ACHN (cell line): Measurements from ENCODE around the gene ZNF438.
"Not testable (repeated sequence)": the region's sequence is repeated elsewhere in the genome, so short reads cannot be mapped to it uniquely, and the experiment has no call there.

ENCODE experiments used
- DNase-seq: peaks from one replicate; pipeline ENCODE4 v3.0.0-alpha.2; 2015
- in situ Hi-C: cut with HindIII; loops from 2 replicates; pipeline ENCODE4 v1.10.0; 2017; ENCODE audit warnings: low sequenced_read_pairs, low pct_ligation_motif_present, low pct_unique_long_range_greater_than_20kb

ZNF438 gene

DNA sequence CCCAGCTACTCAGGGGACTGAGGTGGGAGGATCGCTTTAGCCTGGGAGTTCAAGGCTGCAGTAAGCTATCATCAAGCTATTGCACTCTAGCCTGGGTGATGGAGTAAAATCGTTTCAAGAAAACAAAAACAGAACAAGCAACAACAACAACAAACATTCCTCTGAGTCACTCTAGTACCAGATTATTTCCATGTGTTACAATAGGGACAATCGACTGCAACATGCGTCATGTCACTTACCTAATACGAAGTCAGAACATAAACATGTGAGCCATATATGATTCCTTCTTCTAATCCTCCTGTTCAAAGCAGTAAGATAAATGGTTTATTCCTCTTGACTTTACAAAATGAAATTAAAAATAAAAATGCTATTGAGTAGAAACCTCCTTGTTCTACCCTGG, 57.3 kb downstream of the ZNF438 start:
- in situ Hi-C loops: no loop called here
- DNase-seq: no peak

DNA sequence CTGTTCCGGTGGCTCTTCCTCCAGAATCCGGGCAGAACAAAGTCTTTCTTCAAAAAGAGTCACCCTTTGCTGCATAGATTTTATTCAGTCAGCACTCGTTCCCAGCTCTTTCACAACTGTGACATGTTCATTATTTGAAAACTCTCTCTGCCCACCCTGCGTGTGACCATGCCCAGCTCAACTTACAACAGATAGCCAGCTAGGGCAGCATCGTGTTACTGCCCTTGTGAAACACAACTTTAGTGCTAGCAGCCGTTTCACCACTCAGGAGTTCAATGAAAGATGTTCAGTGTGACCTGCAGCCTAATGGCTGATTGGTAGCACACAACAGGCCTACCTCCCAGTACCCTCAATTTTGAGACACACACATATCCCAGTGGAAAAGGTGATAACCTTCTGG, 57.9 kb downstream of the ZNF438 start:
- DNase-seq: no peak
- in situ Hi-C loops: no loop called here

DNA sequence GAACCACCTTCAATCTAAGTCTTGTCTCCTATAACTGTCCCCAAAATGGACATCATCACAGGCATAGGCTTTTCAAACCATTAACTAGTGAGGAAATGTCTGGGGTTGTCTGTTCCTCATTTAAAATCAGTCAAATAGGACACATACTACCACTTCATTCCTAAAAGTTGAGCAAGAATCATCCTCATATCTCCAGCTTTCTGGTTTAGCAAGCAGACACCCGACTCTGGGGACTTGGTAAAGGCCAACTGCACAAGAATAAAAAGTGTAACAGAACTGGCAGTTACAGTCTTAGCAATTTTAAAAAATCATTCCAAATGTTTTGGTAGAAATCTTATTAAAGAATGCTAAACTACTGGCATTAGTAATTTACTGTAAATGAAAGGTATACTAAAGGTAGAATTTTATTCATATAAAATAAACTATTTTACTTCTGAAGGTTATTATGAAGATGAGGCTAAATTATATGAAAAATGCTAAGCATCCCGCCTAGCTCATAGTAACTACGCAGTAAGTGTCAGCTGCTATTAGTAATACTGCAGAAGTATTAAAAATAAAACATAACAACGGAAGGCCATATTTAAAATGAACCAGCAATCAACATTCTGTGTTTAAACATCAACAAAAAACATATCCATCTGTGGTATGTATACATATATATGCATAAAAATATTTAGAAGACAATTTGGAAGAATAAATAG, 60.8 kb downstream of the ZNF438 start:
- in situ Hi-C loops: no loop called here
- DNase-seq: no peak

- in situ Hi-C loops: no loop called here
- no peak for DNase-seq
Measured at GRCh38 chr10:30968711-30969110, 63.0 kb downstream of the ZNF438 start.

DNA sequence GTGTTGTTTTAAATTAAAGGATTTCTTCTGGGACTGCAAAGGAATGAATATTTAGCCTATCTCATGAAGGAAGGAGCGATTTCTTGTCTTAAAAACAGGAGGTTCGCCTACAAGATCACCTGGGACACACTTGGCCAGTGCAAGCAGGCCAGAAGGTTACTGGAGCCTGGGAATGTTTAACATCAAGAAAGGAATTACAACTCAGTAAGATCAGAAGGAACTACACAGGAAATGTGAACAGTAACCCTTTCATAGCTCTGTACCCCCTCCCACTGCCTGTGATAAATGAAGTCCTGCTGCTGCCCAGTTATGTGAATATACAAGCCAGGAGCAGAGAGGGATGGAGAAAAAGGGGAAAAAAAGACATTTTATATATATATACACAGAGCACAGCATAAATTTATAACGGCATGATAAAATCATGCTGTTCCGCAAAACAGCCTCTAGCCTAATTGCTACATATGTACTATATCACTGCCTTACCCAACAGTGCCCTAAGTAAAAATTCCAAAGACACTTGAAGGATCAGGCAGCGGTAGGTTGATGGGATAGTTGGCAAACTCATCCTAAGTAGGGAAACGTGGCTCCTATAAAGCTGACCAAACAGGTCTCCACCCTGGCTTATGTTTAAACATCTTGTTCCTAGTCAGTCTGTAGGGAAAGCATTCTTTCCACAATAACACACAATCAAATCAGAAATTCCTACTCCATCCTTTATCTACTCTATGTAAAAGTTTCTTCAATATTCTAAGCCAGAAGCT, 63.8 kb downstream of the ZNF438 start:
- no peak for DNase-seq
- in situ Hi-C loops: no loop called here

DNA sequence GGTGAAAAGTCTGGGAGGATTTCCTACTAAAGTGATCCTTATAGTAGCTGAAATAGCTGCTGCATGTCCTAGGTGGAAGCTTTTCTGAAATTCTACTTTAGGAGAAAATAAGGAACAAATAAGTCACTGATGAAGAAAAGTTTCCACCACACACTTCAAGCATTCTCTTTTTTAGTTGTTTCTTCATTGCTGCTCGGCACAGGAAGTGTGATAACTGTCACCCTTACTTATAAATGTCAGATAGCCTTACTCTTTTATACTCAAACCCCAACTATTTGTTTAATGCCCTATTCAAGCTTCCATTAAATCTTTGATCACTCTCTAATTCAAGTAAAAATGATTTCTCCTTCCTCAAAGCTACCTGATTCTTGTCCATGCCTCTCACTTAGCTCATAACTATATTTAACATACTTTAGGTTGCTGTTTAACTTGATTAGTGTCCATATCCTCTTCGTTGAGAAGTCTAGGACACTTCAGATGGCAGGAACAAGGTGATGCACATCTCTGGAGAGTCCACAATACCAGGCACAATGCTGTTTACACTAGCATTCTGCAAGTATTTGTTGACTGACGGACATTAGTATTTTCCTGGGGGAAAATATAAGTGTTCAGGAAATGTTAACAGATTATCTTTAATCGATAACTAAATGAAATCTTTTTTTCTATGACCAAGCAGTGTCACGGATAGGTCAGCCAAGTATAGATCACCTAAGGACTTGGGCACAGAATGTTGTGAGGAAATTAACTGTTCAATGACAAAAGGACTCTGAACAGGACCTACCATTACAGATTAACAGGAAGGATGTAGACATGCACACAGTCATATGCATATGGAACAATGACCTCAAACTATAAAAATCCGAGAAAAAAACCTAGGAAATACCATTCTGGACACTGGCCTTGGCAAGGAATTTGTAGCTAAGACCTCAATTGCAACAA, 67.4 kb downstream of the ZNF438 start:
- no peak for DNase-seq
- in situ Hi-C loops: no loop called here

- DNase-seq: no peak
- in situ Hi-C loops: no loop called here
Measured at GRCh38 chr10:30962522-30962921, 69.1 kb downstream of the ZNF438 start.

- DNase-seq: no peak
- in situ Hi-C loops: no loop called here
Measured at GRCh38 chr10:30959836-30960210, 71.8 kb downstream of the ZNF438 start.

- in situ Hi-C loops, DNase-seq: not testable (repeated sequence)
Measured at GRCh38 chr10:30949218-30949617, 82.4 kb downstream of the ZNF438 start.

- DNase-seq: no peak
- in situ Hi-C loops: no loop called here
Measured at GRCh38 chr10:30944005-30944404, 87.7 kb downstream of the ZNF438 start.

- in situ Hi-C loops: no loop called here
- no peak for DNase-seq
Measured at GRCh38 chr10:30943451-30943850, 88.2 kb downstream of the ZNF438 start.

DNA sequence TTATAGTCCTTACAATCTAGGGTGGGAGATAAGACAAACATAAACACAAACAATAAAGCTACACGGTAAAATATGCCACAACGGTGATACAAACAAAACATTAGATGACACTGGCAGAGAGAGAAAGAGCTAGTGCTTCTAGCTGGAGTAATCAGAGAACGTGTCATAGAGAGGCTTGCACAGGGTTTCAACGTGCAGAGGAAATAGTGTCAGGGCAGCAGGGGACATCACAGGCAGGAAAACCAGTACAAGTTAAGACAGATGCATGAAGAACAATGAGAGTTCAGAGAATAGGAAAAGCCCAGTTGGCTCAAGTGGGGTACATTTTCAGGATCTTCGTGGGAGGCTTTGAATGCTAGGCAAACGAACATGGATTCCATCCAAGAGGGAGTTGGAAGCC, 91.4 kb downstream of the ZNF438 start:
- no peak for DNase-seq
- in situ Hi-C loops: no loop called here

DNA sequence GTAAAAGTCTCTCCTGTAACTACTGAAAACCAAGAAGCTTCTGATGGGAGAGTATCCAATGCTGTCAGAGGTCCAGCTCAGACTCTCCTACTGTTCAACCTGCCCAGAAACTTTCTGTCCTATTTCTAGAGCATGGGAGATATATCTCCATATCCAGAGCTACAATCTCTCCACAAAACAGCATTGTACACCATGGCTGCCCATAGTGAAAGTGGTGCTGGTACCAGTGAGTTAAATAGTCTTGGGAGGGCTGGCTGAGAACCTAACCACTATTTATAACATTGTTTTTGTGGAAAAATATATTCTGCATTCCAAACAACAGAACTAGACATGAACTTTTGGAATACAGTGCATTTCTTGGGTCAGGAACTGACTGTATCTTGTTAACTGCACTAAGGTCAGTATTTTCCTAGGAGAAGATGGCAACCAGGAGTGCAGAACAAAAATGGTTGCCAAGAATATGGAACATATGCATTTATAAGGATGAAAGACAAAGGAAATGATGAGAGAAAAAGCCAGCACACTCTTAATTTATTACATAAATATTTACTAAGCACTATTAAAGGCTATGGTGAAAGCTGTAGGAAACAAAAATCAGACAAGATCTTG, 91.9 kb downstream of the ZNF438 start:
- in situ Hi-C loops: no loop called here
- no peak for DNase-seq

GRCh38 chr10:30935078-30935477, 96.6 kb downstream of the ZNF438 start:
- no peak for DNase-seq
- in situ Hi-C loops: no loop called here

- DNase-seq: no peak
- in situ Hi-C loops: no loop called here
Measured at GRCh38 chr10:30931094-30931493, 100.6 kb downstream of the ZNF438 start.

GRCh38 chr10:30929901-30930520, 101.7 kb downstream of the ZNF438 start:
- DNase-seq: no peak
- in situ Hi-C loops: no loop called here

DNA sequence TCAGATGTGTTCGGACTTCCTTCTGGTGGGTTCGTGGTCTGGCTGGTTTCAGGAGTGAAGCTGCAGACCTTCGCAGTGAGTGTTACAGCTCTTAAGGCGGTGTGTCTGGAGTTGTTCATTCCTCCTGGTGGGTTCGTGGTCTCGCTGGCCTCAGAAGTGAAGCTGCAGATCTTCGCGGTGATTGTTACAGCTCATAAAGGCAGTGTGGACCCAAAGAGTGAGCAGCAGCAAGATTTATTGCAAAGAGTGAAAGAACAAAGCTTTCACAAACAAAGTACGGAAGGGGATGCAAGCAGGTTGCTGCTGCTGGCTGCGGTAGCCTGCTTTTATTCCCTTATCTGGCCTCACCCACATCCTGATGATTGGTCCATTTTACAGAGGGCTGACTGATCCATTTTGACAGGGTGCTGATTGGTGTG, 102.3 kb downstream of the ZNF438 start:
- DNase-seq, in situ Hi-C loops: not testable (repeated sequence)

DNA sequence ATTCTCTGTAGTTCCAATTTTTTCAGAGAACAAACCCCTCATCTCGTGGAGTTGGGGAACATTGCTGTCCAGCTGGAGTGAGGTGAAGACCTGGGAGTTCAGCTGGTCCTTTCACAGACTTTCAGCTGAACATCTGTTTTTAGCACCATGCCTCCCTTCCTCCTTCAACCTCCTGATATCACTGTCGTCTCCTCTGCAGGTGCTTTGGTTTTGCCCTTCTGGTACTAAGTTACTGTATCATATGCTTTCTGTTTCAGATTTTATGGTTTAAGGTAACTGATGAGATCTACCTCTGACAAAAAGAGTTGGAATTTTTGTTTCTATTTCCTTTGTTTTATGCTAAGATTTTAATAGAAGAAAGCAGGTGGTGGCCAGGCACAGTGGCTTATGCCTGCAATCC, 102.9 kb downstream of the ZNF438 start:
- in situ Hi-C loops: no loop called here

More for the DNA sequence above, 102.9 kb downstream of the ZNF438 start:
- DNase-seq: no peak
